Activated CD4-positive, alpha-beta T cell treated with anti-CD3 and anti-CD28 coated beads, Interleukin-2, amount 50 U/mL, for 48 hours (primary cell): ENCODE results near the gene ZSWIM8.
"Not testable (repeated sequence)": the region's sequence is repeated elsewhere in the genome, so short reads cannot be mapped to it uniquely, and the experiment has no call there.

Source experiments
- DNase-seq, 2 experiments: peaks; one replicate each; pipeline ENCODE4 v3.0.0-alpha.2; 2020

Gene ZSWIM8

DNA sequence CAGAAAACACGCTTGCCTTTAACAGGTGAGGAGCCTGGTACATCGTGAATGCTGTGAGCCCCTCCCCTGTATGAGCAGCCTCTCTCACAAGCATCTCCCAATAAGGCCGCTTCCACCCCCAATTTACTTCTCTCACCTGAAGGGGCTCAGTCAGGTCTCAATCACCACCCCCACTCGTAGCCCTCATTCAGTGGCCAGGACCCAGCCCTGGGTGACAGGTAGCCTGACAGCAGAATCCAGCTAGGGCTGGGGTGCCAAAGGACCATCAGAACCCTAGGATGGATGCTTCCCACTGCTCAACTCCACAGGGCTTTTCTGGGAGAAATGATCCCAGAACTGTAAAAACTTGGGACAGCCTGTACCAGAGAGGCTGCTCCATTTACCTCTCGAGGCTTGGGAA lies 32.4 kb downstream of the ZSWIM8 start:
- no peak for DNase-seq

DNA sequence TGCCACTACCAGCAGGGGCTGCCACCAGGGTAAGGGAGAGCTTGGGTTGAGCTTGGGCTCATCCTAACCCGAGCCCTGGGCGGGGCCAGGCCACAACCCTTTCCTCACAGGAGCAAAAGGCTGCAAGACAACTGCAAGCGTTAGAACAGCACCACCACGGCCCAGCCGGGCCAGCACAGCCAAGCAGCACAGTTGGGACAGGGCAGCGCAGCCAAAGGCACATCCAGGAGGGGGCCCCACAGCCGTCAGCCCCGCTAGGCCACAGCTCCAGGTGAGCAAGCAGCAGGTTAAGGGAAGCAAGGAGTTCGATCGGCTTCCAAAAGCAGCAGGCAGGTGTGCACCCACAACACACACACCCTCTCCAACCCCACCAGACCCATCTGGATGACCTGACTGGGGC lies 33.0 kb downstream of the ZSWIM8 start:
- no peak for DNase-seq

DNA sequence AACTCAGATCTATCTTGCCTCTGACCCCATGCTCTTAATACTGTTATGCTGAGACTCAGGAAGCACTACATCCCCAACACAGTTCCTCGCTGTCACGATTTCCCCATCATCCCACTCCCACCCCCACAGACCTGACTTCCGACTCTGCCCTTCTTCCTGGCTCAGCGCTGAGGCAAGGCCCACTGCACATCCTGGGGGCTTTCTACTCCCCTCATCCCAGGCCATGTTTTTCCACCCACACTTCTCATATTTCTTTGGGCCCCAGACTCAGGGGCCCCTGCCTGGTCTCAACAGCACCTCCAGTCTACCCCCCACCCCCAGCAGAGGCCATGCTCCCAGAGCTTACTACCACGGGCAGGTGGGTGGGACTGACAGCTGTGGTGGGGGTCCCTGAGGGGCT lies 33.7 kb downstream of the ZSWIM8 start:
- no peak for DNase-seq

DNA sequence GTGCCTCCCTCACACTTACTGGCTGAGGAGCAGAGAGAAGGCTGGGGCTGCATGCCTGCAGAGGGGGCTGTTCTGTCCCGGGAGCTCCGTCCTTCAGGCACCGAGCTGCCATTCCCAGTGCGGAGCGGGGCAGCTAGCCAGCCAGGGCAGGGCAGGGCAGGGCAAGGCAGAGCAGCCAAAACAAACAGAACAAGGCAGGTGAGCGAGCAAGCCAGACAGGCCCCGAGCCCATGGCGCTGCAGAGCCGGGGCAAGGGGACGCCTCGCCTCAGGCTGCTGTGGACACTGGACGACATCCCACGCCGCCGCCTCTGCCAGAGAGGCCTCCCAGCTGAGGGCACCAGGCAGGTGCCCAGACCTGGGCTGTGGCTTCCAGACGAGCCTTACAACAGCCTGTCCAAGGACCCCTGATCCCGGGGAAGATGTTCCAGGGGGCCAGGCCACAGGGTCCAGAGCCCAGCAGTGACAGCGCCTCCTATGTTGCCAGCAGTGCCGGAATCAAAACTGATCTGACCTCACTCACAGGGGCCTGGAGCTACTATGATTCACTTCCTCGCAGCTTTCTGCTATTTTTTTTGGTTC lies 34.2 kb downstream of the ZSWIM8 start:
- no peak for DNase-seq

DNA sequence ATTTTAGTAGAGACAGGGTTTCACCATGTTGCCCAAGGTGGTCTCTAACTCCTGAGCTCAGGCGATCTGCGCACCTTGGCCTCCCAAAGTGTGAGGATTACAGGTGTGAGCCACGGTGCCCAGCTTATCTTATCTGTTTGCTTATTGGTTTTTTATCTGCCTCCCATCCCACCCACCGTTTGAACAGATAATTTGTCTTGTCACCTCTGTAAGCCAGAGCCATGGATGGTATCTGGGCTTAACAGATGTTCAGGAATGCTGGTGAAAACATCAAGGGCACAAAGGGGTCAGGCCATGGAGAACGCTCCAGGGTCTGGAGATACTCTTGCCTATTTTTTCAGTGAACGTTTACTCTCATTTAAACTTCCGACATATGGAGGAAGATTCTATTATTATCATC lies 38.0 kb downstream of the ZSWIM8 start:
- DNase-seq, result no peak

DNA sequence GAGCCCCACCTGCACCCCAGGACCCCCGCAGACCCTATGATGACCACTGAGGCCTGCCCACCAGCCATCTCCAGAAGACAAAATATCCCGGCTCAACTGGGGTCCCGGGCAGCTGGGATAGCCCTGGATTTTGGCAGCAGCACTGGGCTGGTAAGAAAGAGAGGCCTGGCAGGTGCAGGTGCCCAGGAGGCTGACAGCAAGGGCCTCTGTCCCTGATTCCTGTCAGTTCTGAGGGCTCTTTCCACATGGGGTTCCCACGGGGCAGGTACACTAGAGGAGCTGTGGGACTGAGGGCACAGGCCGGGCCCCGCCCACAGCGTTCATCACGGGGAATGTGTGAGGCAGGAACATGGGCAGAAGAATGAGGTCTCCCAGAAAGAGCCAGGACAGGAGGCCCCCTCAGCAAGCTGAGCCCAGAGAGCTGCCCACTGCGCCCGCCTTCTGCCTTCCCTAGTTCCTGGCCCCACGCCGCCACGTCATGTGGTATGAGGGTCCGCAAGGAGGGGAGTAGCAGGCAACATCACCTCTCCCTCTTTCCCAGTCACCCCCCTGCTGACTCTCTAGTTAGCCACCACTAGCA lies 38.8 kb downstream of the ZSWIM8 start:
- DNase-seq, result no peak

DNA sequence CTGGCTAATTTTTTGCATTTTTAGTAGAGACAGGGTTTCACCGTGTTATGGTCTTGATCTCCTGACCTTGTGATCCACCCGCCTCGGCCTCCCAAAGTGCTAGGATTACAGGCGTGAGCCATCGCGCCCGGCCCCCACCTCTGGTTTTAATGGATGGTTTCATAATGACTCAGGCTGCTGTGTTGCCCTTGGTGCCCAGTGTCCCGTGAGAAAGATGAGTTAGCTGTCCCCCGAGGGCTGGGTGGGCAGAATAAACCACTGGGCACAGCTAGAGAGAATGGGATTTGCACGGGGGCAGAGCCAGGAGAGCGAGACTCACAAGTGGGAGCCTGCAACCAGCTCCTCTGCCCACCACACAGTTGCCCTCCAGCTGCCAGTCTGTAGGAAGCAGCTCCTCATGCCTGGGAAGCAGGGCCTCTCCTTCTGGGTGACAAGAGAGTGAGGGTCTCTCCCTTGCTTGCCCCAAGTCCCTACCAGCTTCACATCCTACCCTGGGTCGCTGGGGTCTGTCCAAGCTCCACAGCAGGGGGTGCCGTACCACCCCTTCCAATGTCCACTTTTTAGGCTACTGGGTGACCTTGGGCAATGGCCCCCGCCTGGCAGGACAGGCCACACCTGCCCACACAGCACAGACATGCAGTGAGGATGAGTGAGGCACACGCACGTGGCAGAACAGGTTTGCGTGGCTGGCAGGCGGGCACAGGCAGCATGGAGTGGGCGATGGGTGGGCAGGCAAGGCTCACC lies 42.1 kb downstream of the ZSWIM8 start:
- no peak for DNase-seq

DNA sequence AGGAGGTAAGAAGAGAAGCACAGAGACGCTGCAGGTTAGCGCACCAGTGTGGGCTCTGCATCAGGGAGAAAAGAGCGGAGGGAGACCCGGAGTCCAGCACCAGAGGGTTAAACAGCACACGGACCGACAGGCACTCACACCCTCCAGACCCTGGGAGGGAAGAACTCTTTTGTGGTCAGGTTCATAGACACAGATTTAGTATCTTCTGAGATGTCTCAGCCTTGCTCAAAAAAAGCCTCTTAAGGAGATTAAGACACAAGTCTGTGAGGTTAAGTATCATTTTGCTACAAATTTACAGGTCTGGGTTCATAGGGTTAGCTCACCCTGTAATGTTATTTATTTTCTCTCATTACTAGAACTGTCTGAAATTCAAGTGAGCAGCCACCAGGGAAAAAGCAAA lies 42.8 kb downstream of the ZSWIM8 start:
- no peak for DNase-seq

DNA sequence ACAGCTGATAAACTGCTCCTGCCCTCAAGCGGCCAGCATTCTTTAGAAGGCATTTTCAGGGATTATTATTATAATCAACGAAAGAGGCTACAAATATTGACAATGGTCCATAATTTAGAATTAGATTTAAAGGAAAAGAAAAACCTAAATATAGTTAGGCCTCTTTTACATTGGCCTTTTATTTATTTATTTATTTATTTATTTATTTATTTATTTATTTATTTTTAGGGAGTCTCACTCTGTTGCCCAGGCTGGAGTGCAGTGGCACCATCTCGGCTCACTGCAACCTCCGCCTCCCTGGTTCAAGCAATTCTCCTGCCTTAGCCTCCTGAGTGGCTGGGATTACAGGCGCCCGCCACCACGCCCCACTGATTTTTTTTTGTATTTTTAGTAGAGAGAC lies 43.7 kb downstream of the ZSWIM8 start:
- not testable (repeated sequence) for DNase-seq

DNA sequence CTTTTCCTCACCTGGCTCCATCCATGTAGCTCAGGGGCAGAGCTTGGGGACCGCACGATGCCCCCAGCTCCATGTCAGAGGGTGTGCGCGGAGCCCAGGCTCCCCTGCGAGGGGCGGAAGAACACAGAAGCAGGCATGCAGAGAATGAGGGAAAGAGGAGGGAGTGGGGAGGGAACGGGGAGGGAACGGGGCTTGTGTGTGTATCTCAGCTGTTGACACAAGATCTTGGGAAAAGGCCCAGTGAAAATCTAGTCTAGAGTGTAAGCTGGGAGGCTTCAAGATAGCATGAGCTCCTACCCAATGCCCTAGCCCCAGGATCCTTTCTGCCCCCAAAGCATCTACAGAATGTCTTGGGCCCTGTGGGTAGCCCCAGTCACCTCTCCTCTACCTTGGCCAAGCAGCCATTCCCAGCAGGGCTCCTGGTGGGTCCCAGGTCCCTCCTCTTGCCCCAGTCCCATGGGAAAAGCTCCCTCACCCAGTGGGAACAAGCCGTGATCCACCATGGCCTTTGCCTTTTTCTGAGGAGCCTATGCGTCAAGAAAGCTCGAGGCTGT lies 51.1 kb downstream of the ZSWIM8 start:
- no peak for DNase-seq

DNA sequence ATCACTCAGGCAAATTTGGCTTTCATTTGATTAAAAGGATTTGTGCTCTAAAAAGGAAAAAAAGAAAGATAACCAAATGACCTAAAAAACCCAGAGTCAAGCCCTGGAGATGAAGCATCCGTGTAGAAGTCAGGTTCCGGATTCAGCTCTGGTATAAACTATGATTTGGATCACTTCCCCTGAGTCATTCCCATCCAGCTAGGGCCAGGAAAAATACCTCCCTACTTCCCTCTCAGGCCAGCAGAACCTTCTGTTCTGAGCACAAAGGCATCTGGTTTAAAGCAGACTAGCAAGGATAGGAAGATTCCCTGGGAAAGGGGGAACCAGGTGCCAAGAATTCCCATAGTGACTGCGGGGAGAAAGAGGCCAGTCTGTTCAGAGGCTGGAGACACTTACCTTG lies 51.7 kb downstream of the ZSWIM8 start:
- no peak for DNase-seq

DNA sequence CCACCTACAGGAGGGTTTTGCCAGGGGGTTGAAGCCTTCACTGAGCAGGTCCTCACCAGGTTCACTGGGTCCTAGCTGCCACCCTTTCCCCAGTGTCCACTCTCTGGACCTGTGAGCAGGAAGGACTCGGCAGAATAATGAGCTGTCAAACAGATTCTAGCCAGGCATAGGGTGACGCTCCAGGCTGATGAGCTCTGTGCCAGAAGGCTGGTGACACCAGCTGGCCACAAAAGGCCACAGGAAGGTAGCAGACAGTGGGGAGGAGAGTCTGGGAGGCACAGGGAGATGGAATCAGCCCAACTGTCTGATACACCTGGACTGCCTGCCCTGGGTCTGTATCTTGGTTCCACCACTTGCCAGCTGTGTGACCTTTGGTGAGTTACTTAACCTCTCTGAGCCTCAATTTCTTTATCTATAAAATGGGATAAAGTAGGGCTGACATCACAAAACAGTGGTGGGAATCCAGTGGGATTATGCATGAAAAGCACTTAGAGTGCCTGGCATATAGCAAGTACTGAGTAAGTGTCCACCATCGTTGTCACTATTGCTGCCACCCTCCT lies 52.7 kb downstream of the ZSWIM8 start:
- no peak for DNase-seq

DNA sequence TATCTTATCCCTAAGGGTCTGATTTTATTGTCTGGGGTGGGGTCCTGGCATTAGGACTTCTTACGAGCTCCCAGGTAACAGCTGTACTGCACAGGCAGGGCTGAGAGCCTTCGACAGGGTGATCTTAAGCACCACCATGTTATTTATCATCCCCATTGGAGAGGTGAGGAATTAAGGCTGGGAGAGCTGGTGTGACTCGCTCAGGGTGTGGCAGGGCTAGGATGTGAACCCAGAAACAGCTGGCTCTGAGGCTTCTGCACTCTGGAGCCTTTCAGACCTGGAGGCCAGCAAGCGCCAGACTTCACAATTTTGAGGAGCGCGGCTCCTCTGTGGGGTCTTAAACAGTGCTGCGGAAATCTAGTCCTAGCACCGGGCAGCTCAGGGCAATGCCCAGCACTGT lies 53.4 kb downstream of the ZSWIM8 start:
- no peak for DNase-seq

DNA sequence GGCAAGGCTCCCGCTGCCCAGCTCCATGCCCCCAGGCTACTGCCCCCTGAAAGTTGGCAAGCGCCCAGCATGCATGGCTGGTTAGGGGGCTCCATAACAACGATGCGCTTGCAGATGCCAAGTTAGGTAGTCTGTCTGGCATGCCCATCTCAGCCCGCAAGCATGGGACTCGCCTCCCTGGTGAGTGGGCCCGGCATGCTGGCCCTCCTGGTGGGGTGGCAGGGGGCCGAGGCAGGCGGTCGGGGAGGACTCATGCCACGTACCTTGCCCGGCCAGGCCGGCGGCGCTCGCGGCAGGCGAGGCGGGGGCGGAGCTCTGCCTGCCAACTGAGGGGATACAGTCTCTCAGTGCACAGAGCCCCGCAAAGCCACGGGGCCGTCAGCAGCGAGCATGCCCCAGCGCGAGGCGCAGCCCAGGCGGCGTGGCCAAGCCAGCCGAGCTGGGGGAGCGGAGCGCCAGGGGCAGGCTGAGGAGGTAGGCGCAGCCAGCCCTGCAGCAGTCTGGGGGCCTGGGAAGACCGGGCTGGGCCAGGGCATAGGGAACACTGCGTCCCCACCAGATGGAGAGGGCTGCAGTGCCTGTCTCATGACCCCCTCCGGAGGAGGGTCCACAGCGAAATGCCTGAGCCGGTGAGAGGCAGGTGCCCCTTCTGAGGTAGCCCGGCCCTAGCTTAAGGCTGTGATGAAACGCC lies 54.0 kb downstream of the ZSWIM8 start:
- no peak for DNase-seq

DNA sequence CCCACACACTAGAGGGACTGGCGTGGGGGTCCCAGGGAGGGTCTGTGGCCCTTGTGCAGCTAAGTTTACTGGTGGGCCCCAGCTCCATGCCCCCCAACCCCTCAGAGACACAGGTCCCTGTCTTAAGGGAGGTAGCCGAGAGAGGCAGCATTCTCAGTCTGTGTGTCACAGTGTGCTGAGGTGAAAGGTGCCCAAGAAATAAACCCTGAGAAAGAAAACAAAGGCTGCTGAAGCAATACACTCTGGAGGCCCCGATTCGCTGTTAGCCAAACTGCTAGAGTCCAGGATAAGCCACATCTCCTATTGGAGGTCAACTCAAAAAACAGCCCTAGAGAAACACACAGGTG lies 54.6 kb downstream of the ZSWIM8 start:
- DNase-seq, result no peak

DNA sequence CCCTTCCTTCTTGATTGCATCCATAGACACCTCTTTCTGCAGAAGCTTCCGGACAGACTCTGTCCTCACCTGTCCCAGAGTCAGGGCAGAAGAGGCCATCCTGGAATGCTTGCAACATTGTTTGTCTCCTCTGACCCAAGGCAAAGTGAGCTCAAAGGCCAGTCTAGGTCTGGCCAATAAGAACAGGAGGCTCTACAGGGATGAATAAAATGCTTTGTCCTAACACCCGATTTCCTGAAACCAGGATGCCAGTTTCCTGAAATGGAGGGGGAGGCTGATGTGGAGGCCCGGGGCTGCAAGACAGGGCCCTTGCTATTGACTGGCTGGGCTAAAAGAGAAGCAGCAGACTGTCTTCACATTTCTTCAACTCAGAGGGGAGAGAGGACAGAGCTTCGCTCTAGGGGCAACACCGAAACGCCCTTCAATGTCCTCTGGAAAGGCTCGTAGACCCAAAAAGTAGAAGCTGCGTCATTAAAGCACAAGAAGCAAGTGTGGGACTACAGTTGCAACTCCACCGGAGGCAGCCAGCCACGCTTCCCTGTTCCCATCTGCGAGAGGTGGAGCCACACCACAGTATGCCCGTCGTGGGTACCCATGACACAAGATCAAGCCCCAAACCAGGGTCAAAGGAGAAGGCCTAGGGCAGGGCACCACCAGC lies 55.1 kb downstream of the ZSWIM8 start:
- DNase-seq, result no peak

DNA sequence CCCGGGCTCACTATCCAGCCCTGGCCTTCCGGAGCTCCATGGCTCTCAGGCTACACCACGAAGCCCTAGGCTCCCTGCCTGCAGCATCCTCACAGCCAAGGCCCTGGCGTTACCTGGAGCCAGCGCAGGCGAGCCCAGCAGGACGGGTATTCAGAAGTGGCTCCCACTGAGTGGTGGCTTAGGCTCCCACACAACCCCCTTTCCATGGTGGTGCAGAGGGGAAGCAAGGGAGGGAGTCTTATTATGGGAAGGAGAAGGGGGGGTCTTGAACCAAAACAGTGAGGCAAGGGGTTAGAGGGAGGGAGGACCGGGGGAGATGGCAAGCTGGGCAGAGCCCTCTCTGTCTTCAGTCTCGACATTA lies 55.6 kb downstream of the ZSWIM8 start:
- no peak for DNase-seq

DNA sequence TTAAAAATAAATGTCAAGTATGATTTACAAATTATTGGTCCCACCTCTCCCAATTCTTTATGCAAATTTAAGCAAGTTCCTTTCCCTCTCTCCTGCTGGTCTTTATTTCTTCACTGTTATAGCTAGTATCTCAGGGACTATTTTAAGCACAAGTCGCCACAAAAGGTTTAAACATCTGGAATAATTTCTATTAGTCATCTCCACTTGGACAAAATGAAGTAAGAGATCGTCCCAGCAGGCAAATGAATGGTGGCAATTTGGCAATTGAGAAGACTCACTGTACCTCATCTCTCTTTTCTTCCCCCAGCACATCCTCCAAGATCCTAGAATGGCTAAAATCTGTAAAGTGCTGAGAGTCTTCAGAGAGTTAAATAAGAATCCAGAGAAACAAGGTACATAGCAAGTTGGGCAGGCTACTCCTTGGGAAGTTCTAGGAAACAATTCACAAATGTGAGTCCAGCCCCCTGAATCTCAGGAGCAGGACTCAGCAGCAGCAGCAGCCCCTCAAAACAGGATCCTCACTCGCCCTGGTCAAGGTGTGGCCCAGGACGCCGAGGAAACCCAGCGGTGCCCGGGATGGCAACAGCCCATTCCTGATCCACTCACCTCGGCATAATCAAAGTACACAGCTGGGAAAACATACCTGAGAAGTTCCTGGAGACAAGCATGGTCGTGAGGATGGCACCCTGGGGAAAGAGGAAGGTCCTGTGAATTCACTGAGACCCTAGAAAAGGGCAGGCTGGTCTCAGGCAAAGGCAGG lies 56.3 kb downstream of the ZSWIM8 start:
- no peak for DNase-seq

DNA sequence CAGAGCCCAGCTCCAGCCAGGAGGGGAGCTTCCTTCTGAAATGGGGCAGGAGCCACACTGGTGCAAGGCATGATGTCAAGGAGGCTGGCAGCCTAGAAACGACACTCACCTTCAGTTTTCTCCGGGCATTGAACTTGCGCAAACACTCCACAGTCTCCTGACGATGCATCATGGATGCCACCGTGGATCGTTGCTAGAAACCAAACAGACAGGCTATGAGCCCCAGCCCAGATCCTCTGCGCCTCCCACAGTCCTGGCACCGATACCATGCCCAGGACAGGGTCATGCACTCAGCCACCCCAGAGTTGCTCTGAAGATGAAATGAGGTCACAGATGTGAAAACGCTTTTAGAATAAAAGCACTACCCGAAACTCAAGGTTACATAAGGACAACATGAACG lies 56.9 kb downstream of the ZSWIM8 start:
- no peak for DNase-seq

DNA sequence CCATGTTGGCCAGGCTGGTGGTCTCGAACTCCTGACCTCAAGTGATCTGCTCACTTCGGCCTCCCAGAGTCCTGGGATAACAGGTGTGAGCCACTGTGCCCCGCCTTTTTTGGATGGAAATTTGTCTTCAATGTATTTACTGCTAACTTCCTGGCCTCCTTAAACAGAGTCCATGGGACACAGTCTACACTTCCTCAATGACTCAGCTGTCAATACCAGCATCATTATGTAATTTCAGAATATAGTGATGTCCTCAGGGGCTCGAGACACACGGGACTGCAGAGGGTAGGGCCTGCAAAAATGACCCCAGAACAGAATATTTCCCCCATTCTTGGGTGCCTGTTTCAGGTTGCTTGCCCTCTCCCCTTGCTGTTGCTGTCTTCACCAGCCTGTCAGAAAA lies 57.9 kb downstream of the ZSWIM8 start:
- no peak for DNase-seq

DNA sequence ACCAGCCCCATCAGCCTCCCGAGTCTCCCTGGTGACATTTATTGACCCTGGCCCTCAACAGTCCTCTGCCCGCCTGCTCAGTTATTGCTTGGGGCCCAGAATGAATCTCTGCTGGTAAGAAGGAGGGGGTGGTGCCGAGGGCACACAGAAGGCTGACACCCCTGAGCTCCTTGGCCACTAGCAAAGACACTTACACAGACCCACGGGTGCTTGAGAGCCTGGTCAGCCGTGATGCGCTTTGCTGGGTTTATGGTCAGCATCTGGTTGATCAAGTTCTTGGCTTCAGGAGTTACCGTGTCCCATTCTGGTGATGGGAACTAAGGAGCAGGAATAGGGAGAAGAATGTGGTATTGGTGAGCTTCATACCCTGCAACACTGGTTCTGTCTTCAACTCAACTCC lies 61.6 kb downstream of the ZSWIM8 start:
- DNase-seq, result no peak

DNA sequence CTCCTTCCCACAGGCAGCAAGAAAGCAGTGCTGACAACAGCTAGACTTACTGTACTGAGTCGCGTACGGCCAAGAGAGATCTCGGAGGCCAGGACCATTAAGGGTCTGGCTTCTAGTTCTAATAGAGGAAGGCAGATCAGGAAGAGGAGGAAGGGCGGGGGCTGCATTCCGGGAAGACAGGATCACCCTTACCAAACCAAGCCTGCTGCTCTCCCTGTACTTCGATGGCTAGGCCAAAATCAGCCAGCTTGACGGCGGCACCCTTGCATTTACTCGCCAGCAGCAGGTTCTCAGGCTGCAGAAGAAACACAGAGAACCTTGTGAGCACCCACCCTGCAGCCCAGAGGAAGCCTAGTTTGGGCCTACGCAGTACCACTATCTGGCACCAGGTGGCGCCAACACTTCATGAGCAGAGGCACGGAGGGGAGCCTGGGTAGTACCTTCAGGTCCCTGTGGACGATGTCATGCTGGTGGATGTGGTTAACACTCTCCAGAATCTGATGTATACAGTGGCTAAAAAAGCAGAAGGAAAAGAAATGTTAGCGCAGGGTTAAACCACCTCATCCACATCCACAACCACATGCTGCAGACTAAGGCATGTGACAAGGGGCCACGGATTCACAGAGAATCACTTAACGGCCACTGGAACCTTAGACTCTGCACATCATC lies 63.5 kb downstream of the ZSWIM8 start:
- peak; percentile 95 to 96 for DNase-seq
